ENCODE measurements around the gene LTB4R. TPM values are rescaled to one million over a fixed set of nuclear protein-coding genes. Genes with fewer than 3 reads are reported as not detected.

LTB4R gene
- total and polyA plus RNA-seq, 9 of the 15 experiments (the other 6 are each of a cell fraction or from before 2014, with no cell fraction given) = 0.38 to 10.5 (median 2.8) TPM

GRCh38 chr14:24343795-24344660 lies 32.7 kb downstream of the LTB4R start:
- no TSS peak for BruUV-seq (replicated peaks)
- H3K4me1 ChIP-seq (replicated peaks in 1 of 2; ENCODE audit: control insufficient read depth in 2 of 2, insufficient read depth in 2 of 2, low read length in 2 of 2) = peaks cover 8 to 10% of the 10 kb centered on the region in 2 experiments; a peak in 3 of 5 replicates
- peak overlapping the region; percentile 22; the same call in 1 of the 2 replicates for H2AFZ ChIP-seq (ENCODE audit: low read depth, low read length)
- ATAC-seq (peak; percentile 48; the same call in 1 of the 3 replicates), DNase-seq (ENCODE audit: extremely low read depth in 1 of 4, low spot score in 3 of 4) (no peak), FAIRE-seq (peak; percentile 15)
- intact Hi-C loops (cut with micrococcal nuclease) (no loop called here), in situ Hi-C loops (cut with MboI) (loop anchor here (25.0 kb wide), 1 partner anchor 343 kb away; no protein-coding TSS in a partner anchor)
- no peak overlapping the region for H3K27ac ChIP-seq (ENCODE audit: extremely low read depth, low read depth, low read length)
- no peaks in the 10 kb centered on the region for H3K9me1 ChIP-seq (ENCODE audit: control insufficient read depth, insufficient read depth, low read length)
- H3K9ac ChIP-seq (ENCODE audit: insufficient read depth in 1 of 2, low read depth in 2 of 2, low read length in 2 of 2) = no peak overlapping the region
- no peaks in the 10 kb centered on the region for H3K79me2 ChIP-seq (ENCODE audit: control insufficient read depth, insufficient read depth, low read length)
- ChIA-PET CTCF (ENCODE audit: low intra/inter-chr PET ratio) (no interaction called here), POLR2A (interaction anchor here (0.6 kb wide), 1 partner anchor 28 kb away, joined by 5 read pairs; no protein-coding TSS in a partner anchor)
- H4K20me1 ChIP-seq (replicated peaks; ENCODE audit: control insufficient read depth, insufficient read depth, low read length) = no peaks in the 10 kb centered on the region
- H3K4me3 ChIP-seq = no peak overlapping the region
- no peaks in the 10 kb centered on the region for H3K27me3 ChIP-seq (ENCODE audit: control insufficient read depth in 2 of 2, insufficient read depth in 2 of 2, low read length in 2 of 2)
- WGBS (ENCODE audit: insufficient coverage, low coverage, missing lambda C conversion rate) = 29% methylated on average over 3 of the region's 7 CpGs
- no peaks in the 10 kb centered on the region for H3K36me3 ChIP-seq (ENCODE audit: control insufficient read depth, insufficient read depth, low read length)
- no peaks in the 10 kb centered on the region for H3K9me3 ChIP-seq (replicated peaks; ENCODE audit: control insufficient read depth, insufficient read depth, low read depth, low read length)
- H3K4me2 ChIP-seq (ENCODE audit: insufficient read depth, low read length) = no peak overlapping the region; the same call in 1 of the 2 replicates
- 0 out of 2 replicates have a peak, but pooled peaks have one; percentile 36 for TF ChIP-seq DPF2 (IDR thresholded peaks at IDR 0.05)
- TF ChIP-seq HOXB6 (CRISPR knock-in tag; IDR thresholded peaks at IDR 0.05; ENCODE audit: borderline replicate concordance) = no peak
- TF ChIP-seq ZNF212 (CRISPR knock-in tag; IDR thresholded peaks at IDR 0.05) = no peak
- no peak for TF ChIP-seq PATZ1 (CRISPR knock-in tag; IDR thresholded peaks at IDR 0.05; ENCODE audit: borderline replicate concordance)
- TF ChIP-seq, protein P1, sequence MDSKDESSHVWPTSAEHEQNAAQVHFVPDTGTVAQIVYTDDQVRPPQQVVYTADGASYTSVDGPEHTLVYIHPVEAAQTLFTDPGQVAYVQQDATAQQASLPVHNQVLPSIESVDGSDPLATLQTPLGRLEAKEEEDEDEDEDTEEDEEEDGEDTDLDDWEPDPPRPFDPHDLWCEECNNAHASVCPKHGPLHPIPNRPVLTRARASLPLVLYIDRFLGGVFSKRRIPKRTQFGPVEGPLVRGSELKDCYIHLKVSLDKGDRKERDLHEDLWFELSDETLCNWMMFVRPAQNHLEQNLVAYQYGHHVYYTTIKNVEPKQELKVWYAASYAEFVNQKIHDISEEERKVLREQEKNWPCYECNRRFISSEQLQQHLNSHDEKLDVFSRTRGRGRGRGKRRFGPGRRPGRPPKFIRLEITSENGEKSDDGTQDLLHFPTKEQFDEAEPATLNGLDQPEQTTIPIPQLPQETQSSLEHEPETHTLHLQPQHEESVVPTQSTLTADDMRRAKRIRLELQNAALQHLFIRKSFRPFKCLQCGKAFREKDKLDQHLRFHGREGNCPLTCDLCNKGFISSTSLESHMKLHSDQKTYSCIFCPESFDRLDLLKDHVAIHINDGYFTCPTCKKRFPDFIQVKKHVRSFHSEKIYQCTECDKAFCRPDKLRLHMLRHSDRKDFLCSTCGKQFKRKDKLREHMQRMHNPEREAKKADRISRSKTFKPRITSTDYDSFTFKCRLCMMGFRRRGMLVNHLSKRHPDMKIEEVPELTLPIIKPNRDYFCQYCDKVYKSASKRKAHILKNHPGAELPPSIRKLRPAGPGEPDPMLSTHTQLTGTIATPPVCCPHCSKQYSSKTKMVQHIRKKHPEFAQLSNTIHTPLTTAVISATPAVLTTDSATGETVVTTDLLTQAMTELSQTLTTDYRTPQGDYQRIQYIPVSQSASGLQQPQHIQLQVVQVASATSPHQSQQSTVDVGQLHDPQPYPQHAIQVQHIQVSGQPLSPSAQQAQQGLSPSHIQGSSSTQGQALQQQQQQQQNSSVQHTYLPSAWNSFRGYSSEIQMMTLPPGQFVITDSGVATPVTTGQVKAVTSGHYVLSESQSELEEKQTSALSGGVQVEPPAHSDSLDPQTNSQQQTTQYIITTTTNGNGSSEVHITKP (IDR thresholded peaks at IDR 0.05; ENCODE audit: partially characterized antibody) = peak; percentile 8
- TF ChIP-seq HNRNPH1 (optimal IDR thresholded peaks at IDR 0.05; ENCODE audit: low read depth, low read length) = no peak
- no peak for TF ChIP-seq SIX5 (IDR thresholded peaks at IDR 0.05; ENCODE audit: borderline replicate concordance in 1 of 2, insufficient read depth in 1 of 2, low read depth in 1 of 2, low read length in 2 of 2)
- no peak for TF ChIP-seq ZNF431 (CRISPR knock-in tag; IDR thresholded peaks at IDR 0.05)
- TF ChIP-seq NCOA4 (IDR thresholded peaks at IDR 0.05; ENCODE audit: partially characterized antibody) = no peak
- no peak for TF ChIP-seq NFE2L1 (tag; IDR thresholded peaks at IDR 0.05; ENCODE audit: borderline replicate concordance, low read depth)
- no peak for TF ChIP-seq NR3C1 (CRISPR knock-in tag; IDR thresholded peaks at IDR 0.05)
- TF ChIP-seq CBX5 (IDR thresholded peaks at IDR 0.05; ENCODE audit: borderline replicate concordance, low read depth) = no peak
- TF ChIP-seq ETV6 (IDR thresholded peaks at IDR 0.05; ENCODE audit: borderline replicate concordance in 1 of 2, low read depth in 2 of 2, low read length in 1 of 2) = no peak
- TF ChIP-seq ETV6 (CRISPR knock-in tag; IDR thresholded peaks at IDR 0.05; ENCODE audit: borderline replicate concordance) = no peak
- no peak for TF ChIP-seq POLR2G (IDR thresholded peaks at IDR 0.05; ENCODE audit: low read depth, low read length)
- TF ChIP-seq GTF2A2 (tag; IDR thresholded peaks at IDR 0.05) = no peak

All from K562 (cell line).